ENCODE measurements around the gene AUTS2.

The AUTS2 gene

GRCh38 chr7:70774950-70775527 is 1176.8 kb downstream of the AUTS2 start:
- DNase-seq (ENCODE audit: low read depth in 3 of 3) = no peak

GRCh38 chr7:70775570-70776156 is 1177.4 kb downstream of the AUTS2 start:
- no peak for DNase-seq (ENCODE audit: low read depth in 3 of 3)

GRCh38 chr7:70776627-70777101 is 1178.4 kb downstream of the AUTS2 start:
- DNase-seq (ENCODE audit: low read depth in 3 of 3) = no peak

DNA sequence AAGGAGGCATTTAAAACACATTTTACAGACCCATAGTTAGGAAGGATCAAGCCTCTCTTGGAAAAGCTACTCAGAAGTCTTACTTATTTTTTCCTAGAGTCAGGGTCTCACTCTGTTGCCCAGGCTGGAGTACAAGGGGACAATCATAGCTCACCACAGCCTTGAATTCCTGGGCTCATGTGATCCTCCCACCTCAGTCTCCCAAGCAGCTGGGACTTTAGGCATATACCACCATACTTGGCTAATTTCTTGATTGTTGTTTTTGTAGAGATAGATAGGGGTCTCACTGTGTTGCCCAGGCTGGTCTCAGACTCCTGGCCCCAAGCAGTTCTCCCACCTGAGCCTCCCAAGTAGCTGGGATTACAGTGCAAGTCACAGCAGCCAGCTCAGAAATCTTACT is 1179.0 kb downstream of the AUTS2 start:
- no peak for DNase-seq (ENCODE audit: low read depth in 3 of 3)

DNA sequence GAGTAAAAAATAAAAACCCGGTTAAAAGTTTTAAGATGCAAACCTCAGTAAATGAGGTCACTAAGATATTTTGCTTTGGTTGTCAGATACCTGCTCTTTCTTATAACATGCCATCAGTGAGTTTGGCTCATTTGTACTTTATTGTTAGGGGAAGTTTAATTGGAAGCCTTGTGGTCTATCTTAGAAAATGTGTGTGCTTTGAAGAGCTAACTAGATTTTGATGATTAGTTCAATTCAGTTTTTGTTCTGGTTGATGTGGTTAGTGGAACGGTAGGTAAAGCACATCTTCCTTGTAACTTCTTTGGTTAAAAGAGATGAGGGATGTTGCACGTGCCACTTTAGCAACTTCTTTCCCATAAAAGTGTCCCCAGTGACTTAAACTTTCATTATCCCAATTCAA is 1180.3 kb downstream of the AUTS2 start:
- DNase-seq (ENCODE audit: low read depth in 3 of 3) = no peak

GRCh38 chr7:70779321-70779720 is 1181.0 kb downstream of the AUTS2 start:
- no peak for DNase-seq (ENCODE audit: low read depth in 3 of 3)

GRCh38 chr7:70781922-70782311 is 1183.6 kb downstream of the AUTS2 start:
- DNase-seq (ENCODE audit: low read depth in 3 of 3) = no peak

DNA sequence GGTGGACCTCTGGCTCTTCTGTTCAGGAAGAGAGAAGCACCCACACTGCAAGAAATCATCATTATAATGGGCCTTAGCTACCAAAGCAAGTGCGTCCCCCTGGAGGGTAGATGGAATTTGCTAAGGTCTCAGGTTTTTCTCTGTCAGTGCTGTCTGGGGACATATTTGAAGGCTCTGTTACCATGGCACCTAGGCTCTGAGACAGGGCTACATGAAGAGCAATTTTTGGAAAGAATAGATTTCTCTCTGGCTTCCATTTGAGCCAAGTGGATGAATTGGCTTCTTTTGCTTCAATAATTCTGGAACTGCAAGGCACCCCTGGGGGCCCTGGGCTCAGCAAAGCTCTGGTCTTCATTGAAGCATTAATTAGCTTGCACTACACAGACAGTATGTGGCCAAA is 1184.5 kb downstream of the AUTS2 start:
- DNase-seq (ENCODE audit: low read depth in 3 of 3) = no peak

GRCh38 chr7:70785427-70785826 is 1187.2 kb downstream of the AUTS2 start:
- DNase-seq (ENCODE audit: low read depth in 3 of 3) = no peak

DNA sequence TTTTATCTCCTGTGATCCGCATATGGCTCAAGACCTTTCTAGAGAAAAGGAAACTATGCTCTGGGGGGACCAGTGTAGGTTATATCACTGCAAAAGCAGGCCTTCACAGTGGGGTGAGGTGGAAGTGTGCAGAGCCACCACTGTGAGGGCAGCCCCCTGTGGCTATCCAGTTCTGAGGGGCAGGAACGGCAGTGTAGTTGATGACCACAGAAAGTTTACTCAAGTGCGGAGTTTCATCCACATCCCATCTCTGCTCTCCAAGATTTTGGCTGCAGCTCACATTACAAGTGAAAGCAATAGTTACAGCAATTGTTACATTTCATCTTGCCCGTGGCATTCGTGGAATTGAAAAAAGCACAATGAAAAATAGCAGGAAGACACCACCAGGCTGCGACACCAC is 1187.8 kb downstream of the AUTS2 start:
- DNase-seq (ENCODE audit: low read depth in 3 of 3) = no peak

- DNase-seq (ENCODE audit: low read depth in 3 of 3) = no peak
Observed at GRCh38 chr7:70787286-70787685, 1189.0 kb downstream of the AUTS2 start.

DNA sequence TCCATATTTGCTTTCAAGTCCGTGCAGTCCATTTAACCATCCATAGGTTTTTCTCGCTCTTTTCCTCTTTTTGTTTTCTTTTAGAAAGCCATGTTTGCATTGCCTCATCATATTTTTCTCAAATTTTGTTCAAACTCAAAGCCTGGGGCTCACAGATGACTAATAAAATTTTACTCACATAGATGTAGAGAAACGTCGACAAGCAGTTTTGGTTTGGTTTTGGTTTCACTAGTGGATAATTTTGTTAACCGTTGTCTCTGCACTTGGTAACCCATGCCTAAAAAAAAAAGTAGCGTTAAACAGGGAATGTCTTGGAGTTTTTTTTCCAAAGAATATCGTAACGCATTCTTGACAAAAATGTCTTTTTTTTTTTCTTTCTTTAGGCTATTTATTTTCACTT is 1189.5 kb downstream of the AUTS2 start:
- no peak for DNase-seq (ENCODE audit: low read depth in 3 of 3)

DNA sequence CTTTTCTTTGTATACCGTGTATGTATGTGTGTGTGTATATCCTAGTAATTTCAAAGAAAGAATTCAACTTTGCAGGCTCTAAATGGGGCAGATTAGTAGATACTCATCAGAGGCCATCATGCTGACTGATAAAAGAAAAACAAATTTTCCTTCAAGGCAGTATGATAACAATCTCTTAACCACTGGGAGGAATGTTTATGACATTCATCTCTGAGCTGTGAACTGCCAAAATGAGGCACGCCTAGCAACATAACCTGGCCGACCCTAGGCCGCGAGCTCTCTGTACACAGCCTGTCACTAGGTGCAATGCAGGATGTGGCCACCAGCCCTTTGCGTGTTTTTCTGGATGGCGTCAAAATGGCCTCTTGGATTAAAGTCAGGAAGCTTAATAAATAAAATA is 1190.0 kb downstream of the AUTS2 start:
- DNase-seq (ENCODE audit: low read depth in 3 of 3) = no peak

DNA sequence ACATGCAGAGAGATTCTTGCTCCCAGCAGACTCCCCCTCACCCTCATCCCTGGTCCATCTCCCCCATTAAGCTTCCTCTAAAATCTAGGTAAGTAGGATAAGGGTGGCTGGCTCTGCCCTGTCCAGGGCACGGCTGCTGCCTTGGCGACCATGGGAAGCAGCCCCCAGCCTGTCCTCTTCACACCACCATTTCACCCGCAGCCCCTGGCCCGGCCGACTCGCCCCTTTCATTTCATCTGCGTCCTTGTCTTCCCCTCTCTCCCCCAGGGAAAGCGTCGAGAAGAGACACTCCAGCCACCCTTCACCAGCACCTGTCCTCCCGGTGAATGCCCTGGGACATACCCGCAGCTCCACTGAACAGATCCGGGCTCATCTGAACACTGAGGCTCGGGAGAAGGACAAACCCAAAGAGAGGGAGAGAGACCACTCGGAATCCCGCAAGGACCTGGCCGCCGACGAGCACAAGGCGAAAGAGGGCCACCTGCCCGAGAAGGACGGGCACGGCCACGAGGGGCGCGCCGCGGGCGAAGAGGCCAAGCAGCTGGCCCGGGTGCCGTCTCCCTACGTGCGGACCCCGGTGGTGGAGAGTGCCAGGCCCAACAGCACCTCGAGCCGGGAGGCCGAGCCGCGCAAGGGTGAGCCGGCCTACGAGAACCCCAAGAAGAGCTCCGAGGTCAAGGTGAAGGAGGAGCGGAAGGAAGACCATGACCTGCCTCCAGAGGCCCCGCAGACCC is 1191.4 kb downstream of the AUTS2 start:
- DNase-seq (ENCODE audit: low read depth in 3 of 3) = no peak

- DNase-seq (ENCODE audit: low read depth in 3 of 3) = no peak
Observed at GRCh38 chr7:70790215-70791073, 1192.2 kb downstream of the AUTS2 start.

DNA sequence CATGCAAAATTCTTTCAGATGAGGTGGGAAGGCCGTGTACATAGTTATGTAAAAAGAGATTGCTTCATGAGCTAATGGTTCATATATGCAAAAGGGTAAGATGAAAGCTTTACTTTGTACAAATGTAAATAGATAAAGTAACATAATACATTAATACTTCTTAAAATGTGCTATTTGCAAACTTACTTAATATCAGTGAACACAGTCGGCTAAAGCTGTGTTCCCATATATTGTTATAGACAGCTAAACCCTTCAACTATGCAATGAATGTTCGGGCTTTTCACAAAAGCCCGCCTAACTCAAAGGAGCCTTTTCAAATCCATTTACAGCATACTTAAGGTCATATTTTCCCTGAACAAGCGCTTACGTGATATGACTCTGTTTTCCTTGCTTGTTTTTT is 1193.1 kb downstream of the AUTS2 start:
- no peak for DNase-seq (ENCODE audit: low read depth in 3 of 3)

DNA sequence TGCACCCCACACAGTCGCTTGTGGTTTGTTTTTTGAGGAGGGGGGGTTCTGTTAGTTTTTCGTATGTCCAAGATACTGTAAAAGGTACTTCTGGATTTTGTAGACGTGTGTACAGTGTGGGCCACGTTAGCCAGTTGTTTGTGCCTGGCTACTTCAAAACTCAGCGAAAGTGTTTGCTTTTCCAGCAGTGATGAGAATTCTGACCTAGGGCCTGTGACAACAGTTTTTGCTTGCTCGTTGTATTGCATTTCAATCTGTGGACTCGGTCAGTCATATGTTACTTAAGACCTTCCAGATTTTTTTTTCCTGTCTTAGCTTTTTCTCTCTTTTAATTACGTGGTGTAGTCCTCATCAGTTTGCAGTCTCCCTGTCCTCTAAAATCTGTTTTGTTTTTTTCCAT is 1194.8 kb downstream of the AUTS2 start:
- DNase-seq (ENCODE audit: low read depth in 3 of 3) = no peak

GRCh38 chr7:70793821-70794220 is 1195.5 kb downstream of the AUTS2 start:
- no peak for DNase-seq (ENCODE audit: low read depth in 3 of 3)

DNA sequence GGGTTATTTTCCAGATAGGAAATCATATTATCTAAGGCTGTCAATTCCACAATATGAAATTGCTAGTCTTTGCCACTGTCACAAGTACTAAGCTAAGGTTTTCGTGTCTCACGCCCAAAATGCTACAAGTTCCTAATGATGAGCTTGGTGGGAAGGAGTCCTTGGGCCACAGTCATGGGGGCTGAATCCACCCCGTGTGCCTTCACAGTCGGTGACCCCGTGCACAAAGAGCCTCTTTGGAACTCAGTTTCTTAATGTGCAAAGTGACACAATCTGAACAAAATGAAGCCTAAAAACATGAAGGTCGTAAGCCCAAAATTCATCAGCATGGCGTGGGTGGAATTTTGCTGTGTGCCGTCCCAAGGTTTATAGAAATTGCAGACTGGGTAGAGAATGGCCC is 1196.7 kb downstream of the AUTS2 start:
- DNase-seq (ENCODE audit: low read depth in 3 of 3) = no peak

- no peak for DNase-seq (ENCODE audit: low read depth in 3 of 3)
Observed at GRCh38 chr7:70795948-70796347, 1197.7 kb downstream of the AUTS2 start.

- DNase-seq (ENCODE audit: low read depth in 3 of 3) = no peak
Observed at GRCh38 chr7:70797109-70797514, 1198.8 kb downstream of the AUTS2 start.

DNA sequence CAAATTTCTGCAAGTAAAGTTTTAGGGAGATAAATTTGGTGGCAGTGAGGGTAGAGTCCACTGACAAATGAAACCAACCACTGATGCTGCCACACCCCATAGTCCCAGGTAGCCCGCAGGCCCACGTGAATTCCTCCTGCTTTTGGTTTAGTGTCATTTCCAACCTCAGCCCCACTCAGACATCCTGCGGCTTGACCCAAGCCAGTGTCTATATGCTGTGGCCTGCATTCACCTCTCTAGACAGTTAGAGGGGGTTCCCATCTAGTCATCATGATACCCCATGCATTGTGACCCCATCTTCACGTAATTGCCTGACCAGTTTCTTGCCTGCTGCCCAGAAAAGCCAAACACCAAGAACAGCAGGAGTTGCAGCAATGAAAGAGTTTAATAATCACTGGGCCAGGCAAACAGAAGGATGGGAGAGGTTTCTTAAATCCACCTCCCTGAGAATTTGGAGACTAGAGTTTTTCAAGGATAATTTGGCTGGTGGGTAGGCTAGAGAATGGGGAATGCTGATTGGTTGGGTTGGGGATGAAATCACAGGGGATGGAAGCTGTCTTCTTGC is 1201.6 kb downstream of the AUTS2 start:
- DNase-seq (ENCODE audit: low read depth in 3 of 3) = no peak
